GM12878 (cell line): ENCODE measurements around the gene DTX1. TPM values are rescaled to one million over a fixed set of nuclear protein-coding genes. Genes with fewer than 3 reads are reported as not detected.

ENCODE experiments used
- ATAC-seq: fragments of 200-7000 bp; cut with Tn5 transposase; 3 replicates; pipeline ENCODE4 v1.9.1; 2020; ENCODE audit warnings: mild to moderate bottlenecking, moderate library complexity
- BruUV-seq: library from RNA; stranded (reverse); fragments of 400-500 nt; replicated peaks from 2 replicates; lab custom pipeline; 2021; lab: Mats Ljungman, UMichigan
- CTCF ChIA-PET: fragments of 300-600 bp; sonication (Branson Sonifier 250); formaldehyde crosslinking; extraction: SDS; loops from one replicate; lab custom pipeline; 2021; ENCODE audit warnings: inconsistent platforms; lab: Yijun Ruan, JAX
- POLR2A ChIA-PET: fragments of 350-600 bp; formaldehyde crosslinking; extraction: SDS; loops from one replicate; lab custom pipeline; 2021; ENCODE audit warnings: inconsistent platforms; lab: Charles Lee
- RAD21 ChIA-PET: fragments of 300-600 bp; sonication (Branson Sonifier 250); formaldehyde crosslinking; loops from one replicate; lab custom pipeline; 2023; ENCODE audit warnings: antibody characterized with exemption; ENCODE audit not compliant: unreplicated experiment; lab: Charles Lee
- SMC1A ChIA-PET: fragments of 300-600 bp; sonication (Branson Sonifier 250); formaldehyde crosslinking; loops from one replicate; lab custom pipeline; 2023; ENCODE audit not compliant: unreplicated experiment, uncharacterized antibody; lab: Charles Lee
- DNase-seq: peaks from one replicate; pipeline ENCODE4 v3.0.0-alpha.2; 2011; ENCODE audit warnings: low read depth, low spot score
- FAIRE-seq: peaks from 3 replicates; lab custom pipeline; 2011; peaks lifted over from hg19 to GRCh38; lab: Jason Lieb, UNC
- H2AFZ ChIP-seq: 2 replicates; pipeline ENCODE4 v1.6.0; 2011; ENCODE audit warnings: low read depth, low read length, control low read depth; ENCODE audit not compliant: control insufficient read depth
- H3K27ac ChIP-seq: 2 replicates; pipeline ENCODE4 v1.5.1; 2011; ENCODE audit warnings: control low read depth; ENCODE audit not compliant: control insufficient read depth, insufficient read depth
- H3K27me3 ChIP-seq, 2 experiments: replicated peaks in 1 of 2; 2 replicates each; pipeline versions ENCODE4 v1.6.0 to v1.6.1; 2011; ENCODE audit warnings: low read length in 1 of 2; ENCODE audit not compliant: control insufficient read depth in 2 of 2, insufficient read depth in 2 of 2
- H3K36me3 ChIP-seq, 2 experiments: 2 replicates each; pipeline ENCODE4 v1.5.1; 2011; ENCODE audit warnings: low read length in 1 of 2; ENCODE audit not compliant: control insufficient read depth in 2 of 2, insufficient read depth in 2 of 2
- H3K4me1 ChIP-seq: 2 replicates; pipeline ENCODE4 v1.6.1; 2011; ENCODE audit warnings: mild to moderate bottlenecking, low read length, moderate library complexity, mixed read lengths; ENCODE audit not compliant: control insufficient read depth, insufficient read depth
- H3K4me2 ChIP-seq: 2 replicates; pipeline ENCODE4 v1.6.0; 2011; ENCODE audit warnings: control low read depth; ENCODE audit not compliant: control insufficient read depth, insufficient read depth
- H3K4me3 ChIP-seq: fragments of 200-600 bp; sonication (generic); 2 replicates; pipeline ENCODE4 v1.5.1; 2016
- H3K79me2 ChIP-seq: 2 replicates; pipeline ENCODE4 v1.6.0; 2011; ENCODE audit warnings: low read length; ENCODE audit not compliant: control insufficient read depth, insufficient read depth
- H3K9ac ChIP-seq: 2 replicates; pipeline ENCODE4 v1.8.0; 2011; ENCODE audit warnings: low read length, control low read depth, mixed read lengths; ENCODE audit not compliant: control insufficient read depth, insufficient read depth
- H3K9me3 ChIP-seq: replicated peaks from 3 replicates; pipeline ENCODE4 v1.5.1; 2011; ENCODE audit warnings: mild to moderate bottlenecking, low read length; ENCODE audit not compliant: control insufficient read depth, insufficient read depth
- H4K20me1 ChIP-seq: 2 replicates; pipeline ENCODE4 v1.6.0; 2011; ENCODE audit not compliant: control insufficient read depth, insufficient read depth
- BRCA1 ChIP-seq: IDR thresholded peaks from 2 replicates; pipeline ENCODE4 v1.6.1; 2011; ENCODE audit warnings: low read depth, low read length, improper control_type of control experiment
- CREB1 ChIP-seq: IDR thresholded peaks from 2 replicates; pipeline ENCODE4 v1.6.1; 2012; ENCODE audit warnings: low read depth, mild to moderate bottlenecking, inconsistent platforms
- DPF2 ChIP-seq: fragments of 450-650 bp; IDR thresholded peaks from 2 replicates; pipeline ENCODE4 v1.6.1; 2017; ENCODE audit warnings: mild to moderate bottlenecking
- EP300 ChIP-seq, 2 experiments: fragments of 150-350 bp in 1 of 2; IDR thresholded peaks; 2 replicates each; pipeline ENCODE4 v1.6.1; 2011 to 2012; ENCODE audit warnings: low read depth in 2 of 2, low read length in 2 of 2, borderline replicate concordance in 1 of 2, improper control_type of control experiment in 1 of 2, inconsistent platforms in 1 of 2; ENCODE audit not compliant: control insufficient read depth in 1 of 2
- FOS ChIP-seq: IDR thresholded peaks from 3 replicates; pipeline ENCODE4 v1.6.1; 2011; ENCODE audit warnings: borderline replicate concordance; ENCODE audit not compliant: insufficient read length; ENCODE audit errors: extremely low read depth
- HDGF ChIP-seq: fragments of 450-650 bp; IDR thresholded peaks from 2 replicates; pipeline ENCODE4 v1.6.1; 2016; ENCODE audit warnings: antibody characterized with exemption
- NBN ChIP-seq: fragments of 450-650 bp; IDR thresholded peaks from 2 replicates; pipeline ENCODE4 v1.6.1; 2016
- RELA ChIP-seq: fragments of 450-650 bp; IDR thresholded peaks from 2 replicates; pipeline ENCODE4 v1.8.0; 2014; ENCODE audit warnings: borderline replicate concordance; ENCODE audit not compliant: partially characterized antibody
- SIX5 ChIP-seq: IDR thresholded peaks from 2 replicates; pipeline ENCODE4 v1.6.1; 2011; ENCODE audit warnings: mild to moderate bottlenecking, low read depth, low read length, moderate library complexity; ENCODE audit not compliant: severe bottlenecking
- SMARCA5 ChIP-seq: fragments of 450-650 bp; IDR thresholded peaks from 2 replicates; pipeline ENCODE4 v1.6.1; 2017; ENCODE audit warnings: mild to moderate bottlenecking
- SRF ChIP-seq, 2 experiments: IDR thresholded peaks; 2 replicates each; pipeline ENCODE4 v1.6.1; 2011; ENCODE audit warnings: low read depth in 2 of 2, low read length in 2 of 2, mild to moderate bottlenecking in 1 of 2, moderate library complexity in 1 of 2
- STAT1 ChIP-seq: fragments of 450-650 bp; conservative IDR thresholded peaks from 2 replicates; pipeline ENCODE4 v1.6.1; 2014; ENCODE audit warnings: antibody characterized with exemption, mild to moderate bottlenecking
- SUZ12 ChIP-seq: fragments of 200-600 bp; sonication (generic); IDR thresholded peaks from one replicate; pipeline ENCODE4 v1.6.1; 2018; ENCODE audit warnings: antibody characterized with exemption, mild to moderate bottlenecking; ENCODE audit not compliant: unreplicated experiment
- TAF1 ChIP-seq: IDR thresholded peaks from 2 replicates; pipeline ENCODE4 v1.6.1; 2011; ENCODE audit warnings: mild to moderate bottlenecking, low read depth, low read length, borderline replicate concordance
- WGBS: methylation state at CpG from one replicate; pipeline ENCODE4 v1.1.6; 2016; ENCODE audit warnings: low lambda C conversion rate; ENCODE audit not compliant: insufficient replicate concordance, insufficient coverage; ENCODE audit errors: missing lambda C conversion rate; 5-methylcytosine and 5-hydroxymethylcytosine counted together
- in situ Hi-C: fragments of 300-500 bp; cut with MboI; formaldehyde crosslinking; loops from 9 replicates; pipeline ENCODE4 v1.14.3; 2018; ENCODE audit warnings: mixed read lengths
- intact Hi-C: fragments of 100-400 bp; cut with micrococcal nuclease; formaldehyde crosslinking; loops from one replicate; pipeline ENCODE4 v1.14.2; 2022; ENCODE audit not compliant: unreplicated experiment
- polyA plus RNA-seq, 11 experiments: library from polyadenylated mRNA; depleted of rRNA in 4 of 11; unstranded in 6 of 11; stranded (reverse) in 5 of 11; fragments of >200 nt; fragmentation: Nextera tagmentation in 4 of 11; fragmentation: Illumina TruSeq in 1 of 11; extraction: Ambion mirVana in 4 of 11; extraction: Trizol in 1 of 11; gene quantifications; 1 replicate in 1 of 11; 2 replicates in 10 of 11; pipeline versions ENCODE4 v1.2.1 to v1.2.3, GENCODE V29; 2011 to 2016; ENCODE audit warnings: inconsistent platforms in 2 of 11, missing spikeins in 2 of 11, low read depth in 1 of 11
- total RNA-seq, 4 experiments: library from RNA; depleted of rRNA in 3 of 4; stranded (reverse); fragments of >200 nt in 3 of 4; fragmentation: Illumina TruSeq in 1 of 4; extraction: Trizol in 1 of 4; gene quantifications; 2 replicates each; pipeline versions ENCODE4 v1.2.1 to v1.2.3, GENCODE V29; 2013 to 2021
- TF ChIP-seq, protein P1 (sequence below): IDR thresholded peaks from 2 replicates; pipeline ENCODE4 v1.6.1; 2012; ENCODE audit warnings: low read depth, low read length, improper control_type of control experiment
- TF ChIP-seq, protein P2 (sequence below): IDR thresholded peaks from 2 replicates; pipeline ENCODE4 v1.6.1; 2012; ENCODE audit warnings: improper control_type of control experiment, low read depth, low read length; ENCODE audit not compliant: insufficient replicate concordance
- TF ChIP-seq, protein P3 (sequence below): fragments of 450-650 bp; IDR thresholded peaks from 2 replicates; pipeline ENCODE4 v1.6.1; 2017; ENCODE audit warnings: antibody characterized with exemption, mild to moderate bottlenecking, moderate library complexity

DTX1 gene
- total and polyA plus RNA-seq, 10 of the 15 experiments (the other 5 are each of a cell fraction or from before 2014, with no cell fraction given): 0.09 to 2.8 (median 0.66) TPM

DNA sequence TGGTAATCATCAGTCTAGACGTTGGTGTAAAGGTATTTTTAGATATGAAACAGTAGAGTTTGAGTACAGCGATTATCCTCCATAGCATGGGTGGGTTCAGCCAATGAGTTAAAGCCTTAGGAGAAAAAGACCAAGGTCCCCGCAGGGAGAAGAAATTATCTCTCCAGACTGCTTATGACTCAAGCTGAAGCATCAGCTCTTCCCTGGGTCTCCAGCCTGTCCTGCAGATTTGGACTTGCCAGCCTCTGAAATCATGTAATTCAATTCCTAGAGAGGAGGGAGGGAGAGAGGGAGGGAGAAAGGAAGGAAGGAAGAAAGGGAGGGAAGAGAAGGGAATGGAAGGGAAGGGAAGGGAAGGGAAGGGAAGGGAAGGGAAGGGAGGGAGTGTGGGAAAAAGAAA, 12.0 kb upstream of the DTX1 start:
- Histone ChIP-seq H3K27ac (no peak overlapping the region), H2AFZ (no peak overlapping the region), H3K27me3 (no peaks in the 10 kb centered on the region), H3K9ac (no peak overlapping the region), H3K4me1 (peaks cover 6% of the 10 kb centered on the region), H3K79me2 (no peaks in the 10 kb centered on the region), H3K4me3 (no peak overlapping the region), H3K9me3 (no peaks in the 10 kb centered on the region), H4K20me1 (no peaks in the 10 kb centered on the region), H3K4me2 (no peak overlapping the region), H3K36me3 (no peaks in the 10 kb centered on the region)
- SMC1A ChIA-PET: interaction anchor here (0.7 to 1.1 kb wide), 5 partner anchors 13 to 497 kb away, joined by 3 read pairs; no protein-coding TSS in a partner anchor
- ATAC-seq: no peak
- CTCF ChIA-PET: interaction anchor here (0.9 to 2.0 kb wide), 5 partner anchors 48 to 144 kb away, joined by 3 to 8 read pairs (median 5); no protein-coding TSS in a partner anchor
- no peak for FAIRE-seq
- DNase-seq: no peak
- TF ChIP-seq STAT1 (no peak), FOS (no peak), EP300 (IDR thresholded peaks at IDR 0.05; ENCODE audit: borderline replicate concordance in 1 of 2, control insufficient read depth in 1 of 2, low read depth in 2 of 2, low read length in 2 of 2) (no peak), DPF2 (no peak), SMARCA5 (no peak), SRF (IDR thresholded peaks at IDR 0.05; ENCODE audit: low read depth in 2 of 2, low read length in 2 of 2) (no peak), RELA (no peak), BRCA1 (no peak), HDGF (no peak), TAF1 (no peak), SIX5 (no peak), CREB1 (no peak), SUZ12 (no peak), NBN (no peak)
- TF ChIP-seq, protein P1, sequence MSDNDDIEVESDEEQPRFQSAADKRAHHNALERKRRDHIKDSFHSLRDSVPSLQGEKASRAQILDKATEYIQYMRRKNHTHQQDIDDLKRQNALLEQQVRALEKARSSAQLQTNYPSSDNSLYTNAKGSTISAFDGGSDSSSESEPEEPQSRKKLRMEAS: no peak
- TF ChIP-seq, protein P2, sequence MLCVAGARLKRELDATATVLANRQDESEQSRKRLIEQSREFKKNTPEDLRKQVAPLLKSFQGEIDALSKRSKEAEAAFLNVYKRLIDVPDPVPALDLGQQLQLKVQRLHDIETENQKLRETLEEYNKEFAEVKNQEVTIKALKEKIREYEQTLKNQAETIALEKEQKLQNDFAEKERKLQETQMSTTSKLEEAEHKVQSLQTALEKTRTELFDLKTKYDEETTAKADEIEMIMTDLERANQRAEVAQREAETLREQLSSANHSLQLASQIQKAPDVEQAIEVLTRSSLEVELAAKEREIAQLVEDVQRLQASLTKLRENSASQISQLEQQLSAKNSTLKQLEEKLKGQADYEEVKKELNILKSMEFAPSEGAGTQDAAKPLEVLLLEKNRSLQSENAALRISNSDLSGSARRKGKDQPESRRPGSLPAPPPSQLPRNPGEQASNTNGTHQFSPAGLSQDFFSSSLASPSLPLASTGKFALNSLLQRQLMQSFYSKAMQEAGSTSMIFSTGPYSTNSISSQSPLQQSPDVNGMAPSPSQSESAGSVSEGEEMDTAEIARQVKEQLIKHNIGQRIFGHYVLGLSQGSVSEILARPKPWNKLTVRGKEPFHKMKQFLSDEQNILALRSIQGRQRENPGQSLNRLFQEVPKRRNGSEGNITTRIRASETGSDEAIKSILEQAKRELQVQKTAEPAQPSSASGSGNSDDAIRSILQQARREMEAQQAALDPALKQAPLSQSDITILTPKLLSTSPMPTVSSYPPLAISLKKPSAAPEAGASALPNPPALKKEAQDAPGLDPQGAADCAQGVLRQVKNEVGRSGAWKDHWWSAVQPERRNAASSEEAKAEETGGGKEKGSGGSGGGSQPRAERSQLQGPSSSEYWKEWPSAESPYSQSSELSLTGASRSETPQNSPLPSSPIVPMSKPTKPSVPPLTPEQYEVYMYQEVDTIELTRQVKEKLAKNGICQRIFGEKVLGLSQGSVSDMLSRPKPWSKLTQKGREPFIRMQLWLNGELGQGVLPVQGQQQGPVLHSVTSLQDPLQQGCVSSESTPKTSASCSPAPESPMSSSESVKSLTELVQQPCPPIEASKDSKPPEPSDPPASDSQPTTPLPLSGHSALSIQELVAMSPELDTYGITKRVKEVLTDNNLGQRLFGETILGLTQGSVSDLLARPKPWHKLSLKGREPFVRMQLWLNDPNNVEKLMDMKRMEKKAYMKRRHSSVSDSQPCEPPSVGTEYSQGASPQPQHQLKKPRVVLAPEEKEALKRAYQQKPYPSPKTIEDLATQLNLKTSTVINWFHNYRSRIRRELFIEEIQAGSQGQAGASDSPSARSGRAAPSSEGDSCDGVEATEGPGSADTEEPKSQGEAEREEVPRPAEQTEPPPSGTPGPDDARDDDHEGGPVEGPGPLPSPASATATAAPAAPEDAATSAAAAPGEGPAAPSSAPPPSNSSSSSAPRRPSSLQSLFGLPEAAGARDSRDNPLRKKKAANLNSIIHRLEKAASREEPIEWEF: no peak
- TF ChIP-seq, protein P3, sequence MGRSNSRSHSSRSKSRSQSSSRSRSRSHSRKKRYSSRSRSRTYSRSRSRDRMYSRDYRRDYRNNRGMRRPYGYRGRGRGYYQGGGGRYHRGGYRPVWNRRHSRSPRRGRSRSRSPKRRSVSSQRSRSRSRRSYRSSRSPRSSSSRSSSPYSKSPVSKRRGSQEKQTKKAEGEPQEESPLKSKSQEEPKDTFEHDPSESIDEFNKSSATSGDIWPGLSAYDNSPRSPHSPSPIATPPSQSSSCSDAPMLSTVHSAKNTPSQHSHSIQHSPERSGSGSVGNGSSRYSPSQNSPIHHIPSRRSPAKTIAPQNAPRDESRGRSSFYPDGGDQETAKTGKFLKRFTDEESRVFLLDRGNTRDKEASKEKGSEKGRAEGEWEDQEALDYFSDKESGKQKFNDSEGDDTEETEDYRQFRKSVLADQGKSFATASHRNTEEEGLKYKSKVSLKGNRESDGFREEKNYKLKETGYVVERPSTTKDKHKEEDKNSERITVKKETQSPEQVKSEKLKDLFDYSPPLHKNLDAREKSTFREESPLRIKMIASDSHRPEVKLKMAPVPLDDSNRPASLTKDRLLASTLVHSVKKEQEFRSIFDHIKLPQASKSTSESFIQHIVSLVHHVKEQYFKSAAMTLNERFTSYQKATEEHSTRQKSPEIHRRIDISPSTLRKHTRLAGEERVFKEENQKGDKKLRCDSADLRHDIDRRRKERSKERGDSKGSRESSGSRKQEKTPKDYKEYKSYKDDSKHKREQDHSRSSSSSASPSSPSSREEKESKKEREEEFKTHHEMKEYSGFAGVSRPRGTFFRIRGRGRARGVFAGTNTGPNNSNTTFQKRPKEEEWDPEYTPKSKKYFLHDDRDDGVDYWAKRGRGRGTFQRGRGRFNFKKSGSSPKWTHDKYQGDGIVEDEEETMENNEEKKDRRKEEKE: no peak
- in situ Hi-C loops: loop anchor here (10.0 kb wide), 1 partner anchor 50 kb away; no protein-coding TSS in a partner anchor
- WGBS: 46% methylated on average over 3 of the region's 3 CpGs
- intact Hi-C loops: no loop called here
- RAD21 ChIA-PET: no interaction called here
- POLR2A ChIA-PET: interaction anchor here (0.6 kb wide), 1 partner anchor 187 kb away, joined by 6 read pairs; no protein-coding TSS in a partner anchor
- no TSS peak for BruUV-seq
